Measurements from ENCODE around the gene CDR2.

Gene CDR2

DNA sequence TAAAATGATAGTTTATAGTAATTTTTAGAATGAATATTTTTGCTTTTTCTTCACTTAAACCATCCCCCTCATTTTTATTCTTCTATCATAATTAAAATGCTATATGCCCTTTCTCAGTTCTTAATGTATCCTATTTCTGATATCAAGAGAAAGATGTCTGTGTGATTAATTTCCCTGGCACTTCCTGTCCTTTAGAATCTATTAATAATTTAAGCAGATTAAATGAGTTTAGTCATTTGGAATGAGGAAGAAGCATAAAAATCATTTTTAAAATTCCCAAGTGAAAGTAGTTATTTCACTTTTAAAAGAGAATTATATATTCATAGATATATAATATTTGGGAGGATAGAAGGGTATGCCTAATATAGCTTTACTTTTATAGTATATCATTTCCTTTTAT lies 27.8 kb upstream of the CDR2 start:
- H3K36me3 ChIP-seq, result peaks cover 13% of the 10 kb centered on the region; the same call in 1 of the 2 replicates
- no peak overlapping the region for H3K4me3 ChIP-seq
- H4K20me1 ChIP-seq, result no peaks in the 10 kb centered on the region
- no peak overlapping the region for H3K9ac ChIP-seq
- no peak overlapping the region for H3K27ac ChIP-seq
- no peak overlapping the region for H3K4me2 ChIP-seq
- H3K27me3 ChIP-seq, result no peaks in the 10 kb centered on the region
- H3K4me1 ChIP-seq, result peaks cover 11% of the 10 kb centered on the region
- no peaks in the 10 kb centered on the region for H3K9me3 ChIP-seq
- no peak for TF ChIP-seq Cebpa-rat (IDR thresholded peaks at IDR 0.05)

DNA sequence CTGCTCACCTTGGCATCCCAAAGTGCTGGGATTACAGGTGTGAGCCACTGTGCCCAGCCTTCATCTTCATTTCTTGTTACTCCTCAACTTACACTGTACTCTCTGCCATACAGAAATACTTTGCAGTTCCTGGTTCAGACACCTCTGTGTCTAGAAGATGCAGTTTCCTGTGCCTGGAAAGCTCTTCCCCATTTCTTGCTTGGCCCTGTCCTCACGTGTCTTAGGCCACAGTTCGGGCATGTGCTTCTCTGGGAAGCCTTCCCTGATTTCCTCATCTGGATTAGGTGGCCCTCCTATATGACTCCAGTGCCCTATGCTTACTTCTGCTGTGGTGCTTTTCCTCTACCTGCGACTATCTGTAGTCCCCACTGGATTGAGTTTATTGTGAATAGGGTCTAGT lies 26.5 kb upstream of the CDR2 start:
- Histone ChIP-seq H4K20me1 (no peaks in the 10 kb centered on the region), H3K4me3 (no peak overlapping the region), H3K27ac (no peak overlapping the region), H3K4me2 (no peak overlapping the region), H3K9ac (no peak overlapping the region), H3K4me1 (peaks cover 11% of the 10 kb centered on the region), H3K9me3 (no peaks in the 10 kb centered on the region), H3K27me3 (no peaks in the 10 kb centered on the region), H3K36me3 (peaks cover 15% of the 10 kb centered on the region; the same call in 1 of the 2 replicates)
- TF ChIP-seq Cebpa-rat (IDR thresholded peaks at IDR 0.05), result no peak

- H3K9me3 ChIP-seq, result no peaks in the 10 kb centered on the region
- no peak overlapping the region for H3K4me2 ChIP-seq
- H3K27me3 ChIP-seq, result no peaks in the 10 kb centered on the region
- H4K20me1 ChIP-seq, result no peaks in the 10 kb centered on the region
- no peak for TF ChIP-seq Cebpa-rat (IDR thresholded peaks at IDR 0.05)
- H3K9ac ChIP-seq, result no peak overlapping the region
- no peak overlapping the region for H3K4me3 ChIP-seq
- 0 out of 2 replicates have a peak, but pooled peaks cover under 1% of the 10 kb centered on the region for H3K4me1 ChIP-seq
- H3K27ac ChIP-seq, result no peak overlapping the region
- H3K36me3 ChIP-seq, result peaks cover 15% of the 10 kb centered on the region; the same call in 1 of the 2 replicates
Observed at GRCh38 chr16:22397931-22398330, 23.5 kb upstream of the CDR2 start.

- Histone ChIP-seq H3K9me3 (no peaks in the 10 kb centered on the region), H3K9ac (no peak overlapping the region), H3K27me3 (no peaks in the 10 kb centered on the region), H4K20me1 (no peaks in the 10 kb centered on the region), H3K4me2 (no peak overlapping the region), H3K4me1 (no peaks in the 10 kb centered on the region), H3K36me3 (peaks cover 15% of the 10 kb centered on the region; the same call in 1 of the 2 replicates), H3K4me3 (no peak overlapping the region), H3K27ac (no peak overlapping the region)
- TF ChIP-seq Cebpa-rat (IDR thresholded peaks at IDR 0.05), result no peak
Observed at GRCh38 chr16:22397464-22397863, 23.0 kb upstream of the CDR2 start.

GRCh38 chr16:22395960-22396359 lies 21.5 kb upstream of the CDR2 start:
- no peak overlapping the region for H3K4me2 ChIP-seq
- H4K20me1 ChIP-seq, result no peaks in the 10 kb centered on the region
- H3K9ac ChIP-seq, result no peak overlapping the region
- no peak overlapping the region for H3K27ac ChIP-seq
- H3K4me3 ChIP-seq, result no peak overlapping the region
- H3K4me1 ChIP-seq, result no peaks in the 10 kb centered on the region
- H3K27me3 ChIP-seq, result no peaks in the 10 kb centered on the region
- no peaks in the 10 kb centered on the region for H3K9me3 ChIP-seq
- TF ChIP-seq Cebpa-rat (IDR thresholded peaks at IDR 0.05), result no peak
- peaks cover 10% of the 10 kb centered on the region; the same call in 1 of the 2 replicates for H3K36me3 ChIP-seq

DNA sequence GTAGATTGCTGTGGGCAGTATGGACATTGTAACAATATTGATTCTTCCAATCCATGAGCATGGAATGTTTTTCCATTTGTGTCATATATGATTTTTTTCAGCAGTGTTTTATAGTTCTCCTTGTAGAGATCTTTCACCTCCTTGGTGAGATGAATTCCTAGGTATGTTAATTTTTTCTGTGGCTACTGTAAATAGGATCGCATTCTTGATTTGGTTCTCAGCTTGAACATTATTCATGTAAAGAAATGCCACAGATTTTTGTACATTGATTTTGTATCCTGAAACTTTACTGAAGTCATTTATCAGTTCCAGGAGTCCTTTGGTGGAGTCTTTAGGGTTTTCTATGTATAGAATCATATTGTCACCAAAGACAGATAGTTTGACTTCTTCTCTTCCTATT lies 19.7 kb upstream of the CDR2 start:
- H3K4me1 ChIP-seq, result no peaks in the 10 kb centered on the region
- H3K4me2 ChIP-seq, result no peak overlapping the region
- no peak overlapping the region for H3K27ac ChIP-seq
- no peak overlapping the region for H3K4me3 ChIP-seq
- no peaks in the 10 kb centered on the region for H3K27me3 ChIP-seq
- H3K9ac ChIP-seq, result no peak overlapping the region
- TF ChIP-seq Cebpa-rat (IDR thresholded peaks at IDR 0.05), result no peak
- H3K36me3 ChIP-seq, result peaks cover 7% of the 10 kb centered on the region; the same call in 1 of the 2 replicates
- no peaks in the 10 kb centered on the region for H3K9me3 ChIP-seq
- H4K20me1 ChIP-seq, result no peaks in the 10 kb centered on the region

GRCh38 chr16:22388101-22388644 lies 13.8 kb upstream of the CDR2 start:
- Histone ChIP-seq H3K36me3 (peaks cover 9% of the 10 kb centered on the region; the same call in 1 of the 2 replicates), H3K27ac (no peak overlapping the region), H3K4me3 (no peak overlapping the region), H4K20me1 (no peaks in the 10 kb centered on the region), H3K9me3 (no peaks in the 10 kb centered on the region), H3K4me2 (no peak overlapping the region), H3K9ac (no peak overlapping the region), H3K27me3 (no peaks in the 10 kb centered on the region), H3K4me1 (no peaks in the 10 kb centered on the region)
- no peak for TF ChIP-seq Cebpa-rat (IDR thresholded peaks at IDR 0.05)

DNA sequence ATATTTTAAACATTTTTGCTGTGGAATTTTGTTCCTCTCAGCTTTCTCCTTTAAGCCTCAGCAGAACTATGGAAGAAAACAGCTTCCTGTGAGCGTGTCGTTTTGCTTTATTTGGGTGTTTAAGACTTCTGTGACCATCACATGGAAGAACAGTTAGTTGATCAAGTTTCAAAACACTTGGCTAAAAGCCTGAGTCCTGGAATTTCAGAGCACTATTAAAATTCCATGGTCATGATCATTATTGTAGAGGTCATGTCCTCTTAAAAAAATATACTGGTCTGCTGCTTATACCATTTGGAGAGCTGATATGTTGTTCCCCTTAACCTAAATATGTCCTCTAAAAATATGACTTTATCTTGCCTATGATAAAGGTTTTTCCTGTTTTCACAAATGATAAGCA lies 12.6 kb upstream of the CDR2 start:
- no peak overlapping the region for H3K9ac ChIP-seq
- H4K20me1 ChIP-seq, result no peaks in the 10 kb centered on the region
- no peak overlapping the region for H3K4me2 ChIP-seq
- H3K27me3 ChIP-seq, result no peaks in the 10 kb centered on the region
- H3K27ac ChIP-seq, result no peak overlapping the region
- no peak overlapping the region for H3K4me3 ChIP-seq
- peaks cover 9% of the 10 kb centered on the region; the same call in 1 of the 2 replicates for H3K36me3 ChIP-seq
- H3K4me1 ChIP-seq, result no peaks in the 10 kb centered on the region
- no peak for TF ChIP-seq Cebpa-rat (IDR thresholded peaks at IDR 0.05)
- no peaks in the 10 kb centered on the region for H3K9me3 ChIP-seq

- Histone ChIP-seq H3K27ac (no peak overlapping the region), H3K4me2 (no peak overlapping the region), H3K4me1 (no peaks in the 10 kb centered on the region), H3K9ac (no peak overlapping the region), H3K27me3 (no peaks in the 10 kb centered on the region), H3K36me3 (peaks cover 9% of the 10 kb centered on the region; the same call in 1 of the 2 replicates), H4K20me1 (no peaks in the 10 kb centered on the region), H3K9me3 (no peaks in the 10 kb centered on the region), H3K4me3 (no peak overlapping the region)
- no peak for TF ChIP-seq Cebpa-rat (IDR thresholded peaks at IDR 0.05)
Observed at GRCh38 chr16:22385196-22385595, 10.8 kb upstream of the CDR2 start.

DNA sequence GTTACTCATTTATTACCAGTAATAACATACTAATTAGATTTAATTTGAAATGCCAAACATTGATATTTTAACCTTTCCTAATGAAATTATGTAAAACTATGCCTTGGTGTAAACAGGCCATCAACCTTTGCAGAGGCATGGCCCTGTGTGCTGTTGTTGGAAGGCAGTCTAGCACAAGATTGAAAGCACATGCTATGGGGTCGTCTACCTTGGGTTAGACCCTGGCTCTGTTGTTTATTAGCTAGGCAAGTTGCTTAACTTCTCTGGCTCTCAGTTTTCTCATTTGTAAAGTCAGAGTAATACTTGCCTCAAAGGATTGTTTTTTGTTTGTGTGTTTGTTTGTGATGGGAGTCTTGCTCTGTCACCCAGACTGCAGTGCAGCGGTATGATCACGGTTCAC lies 9.4 kb upstream of the CDR2 start:
- TF ChIP-seq Cebpa-rat (IDR thresholded peaks at IDR 0.05), result no peak
- peaks cover 9% of the 10 kb centered on the region; the same call in 1 of the 2 replicates for H3K36me3 ChIP-seq
- H3K4me1 ChIP-seq, result no peaks in the 10 kb centered on the region
- no peaks in the 10 kb centered on the region for H3K27me3 ChIP-seq
- H3K9me3 ChIP-seq, result no peaks in the 10 kb centered on the region
- no peak overlapping the region for H3K9ac ChIP-seq
- no peaks in the 10 kb centered on the region for H4K20me1 ChIP-seq
- H3K27ac ChIP-seq, result no peak overlapping the region
- H3K4me2 ChIP-seq, result no peak overlapping the region
- no peak overlapping the region for H3K4me3 ChIP-seq

GRCh38 chr16:22381392-22381791 lies 7.0 kb upstream of the CDR2 start:
- Histone ChIP-seq H3K27ac (no peak overlapping the region), H3K36me3 (peaks cover 9% of the 10 kb centered on the region; the same call in 1 of the 2 replicates), H3K27me3 (no peaks in the 10 kb centered on the region), H3K4me2 (no peak overlapping the region), H3K9ac (no peak overlapping the region), H3K4me1 (no peaks in the 10 kb centered on the region), H3K9me3 (no peaks in the 10 kb centered on the region), H4K20me1 (no peaks in the 10 kb centered on the region), H3K4me3 (no peak overlapping the region)
- no peak for TF ChIP-seq Cebpa-rat (IDR thresholded peaks at IDR 0.05)

Data from BLaER1 (cell line).